ENCODE measurements around the gene GLDN.

Gene GLDN

DNA sequence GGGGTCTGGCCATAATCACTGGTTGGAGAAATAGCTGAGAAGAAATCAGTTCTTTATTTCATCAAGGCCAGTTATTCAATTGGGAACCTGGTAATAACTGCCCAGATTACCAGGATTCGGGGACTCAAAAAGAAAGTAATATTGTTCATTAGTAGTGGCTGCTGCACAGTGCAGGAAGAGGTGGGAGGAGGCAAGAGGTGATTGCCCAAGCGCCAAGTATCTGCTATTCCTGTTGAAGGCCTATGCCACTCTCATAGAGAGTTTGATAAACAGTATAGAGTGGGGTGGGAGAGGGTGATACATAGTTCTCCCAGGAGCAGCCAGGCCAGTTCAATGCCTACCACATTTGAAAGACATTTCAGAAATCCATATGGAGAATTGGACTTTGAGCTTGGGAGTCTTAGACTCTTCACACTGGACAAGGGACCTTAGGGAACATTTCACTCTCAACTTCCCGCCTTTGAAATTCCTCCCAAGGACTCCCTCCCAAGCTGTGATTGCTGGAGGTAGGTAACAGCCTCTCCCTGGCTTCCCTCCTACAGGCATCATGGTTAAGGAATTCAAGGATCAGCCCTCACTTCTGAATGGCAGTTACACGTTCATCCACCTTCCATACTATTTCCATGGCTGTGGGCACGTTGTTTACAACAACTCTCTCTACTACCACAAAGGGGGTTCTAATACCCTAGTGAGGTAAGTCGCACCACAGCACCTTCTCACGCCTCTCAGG lies 59.8 kb downstream of the GLDN start:
- no peak overlapping the region for H2AFZ ChIP-seq (ENCODE audit: low read length)
- no peak for DNase-seq

GRCh38 chr15:51401872-51402517 lies 60.5 kb downstream of the GLDN start:
- Histone ChIP-seq H3K9me3 (replicated peaks; ENCODE audit: insufficient read depth, low read length) (no peaks in the 10 kb centered on the region), H3K9me2 (replicated peaks; ENCODE audit: insufficient read depth, low read length) (no peaks in the 10 kb centered on the region), H3K36me3 (replicated peaks; ENCODE audit: insufficient read depth, low read length) (no peaks in the 10 kb centered on the region), H3F3A (ENCODE audit: insufficient read depth, low read length) (no peaks in the 10 kb centered on the region), H2AFZ (ENCODE audit: low read length) (no peak overlapping the region), H3K27me3 (replicated peaks; ENCODE audit: insufficient read depth, low read length) (no peaks in the 10 kb centered on the region), H3K27ac (ENCODE audit: low read length) (no peak overlapping the region), H3K4me3 (ENCODE audit: low read length) (no peak overlapping the region), H3K79me2 (ENCODE audit: low read length) (no peaks in the 10 kb centered on the region), H3K4me2 (ENCODE audit: low read depth, low read length) (no peak overlapping the region), H3K9ac (ENCODE audit: low read length) (no peak overlapping the region), H3K4me1 (ENCODE audit: low read length) (no peaks in the 10 kb centered on the region), H4K20me1 (ENCODE audit: insufficient read depth, low read length) (no peaks in the 10 kb centered on the region)
- DNase-seq = no peak
- TF ChIP-seq EZH2 (optimal IDR thresholded peaks at IDR 0.05; ENCODE audit: low read depth, low read length) = no peak
- TF ChIP-seq, protein P1, sequence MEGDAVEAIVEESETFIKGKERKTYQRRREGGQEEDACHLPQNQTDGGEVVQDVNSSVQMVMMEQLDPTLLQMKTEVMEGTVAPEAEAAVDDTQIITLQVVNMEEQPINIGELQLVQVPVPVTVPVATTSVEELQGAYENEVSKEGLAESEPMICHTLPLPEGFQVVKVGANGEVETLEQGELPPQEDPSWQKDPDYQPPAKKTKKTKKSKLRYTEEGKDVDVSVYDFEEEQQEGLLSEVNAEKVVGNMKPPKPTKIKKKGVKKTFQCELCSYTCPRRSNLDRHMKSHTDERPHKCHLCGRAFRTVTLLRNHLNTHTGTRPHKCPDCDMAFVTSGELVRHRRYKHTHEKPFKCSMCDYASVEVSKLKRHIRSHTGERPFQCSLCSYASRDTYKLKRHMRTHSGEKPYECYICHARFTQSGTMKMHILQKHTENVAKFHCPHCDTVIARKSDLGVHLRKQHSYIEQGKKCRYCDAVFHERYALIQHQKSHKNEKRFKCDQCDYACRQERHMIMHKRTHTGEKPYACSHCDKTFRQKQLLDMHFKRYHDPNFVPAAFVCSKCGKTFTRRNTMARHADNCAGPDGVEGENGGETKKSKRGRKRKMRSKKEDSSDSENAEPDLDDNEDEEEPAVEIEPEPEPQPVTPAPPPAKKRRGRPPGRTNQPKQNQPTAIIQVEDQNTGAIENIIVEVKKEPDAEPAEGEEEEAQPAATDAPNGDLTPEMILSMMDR (IDR thresholded peaks at IDR 0.05; ENCODE audit: low read length) = peak; percentile 66

More for the DNA sequence above, 59.8 kb downstream of the GLDN start:
- H3K27ac ChIP-seq (ENCODE audit: low read length) = no peak overlapping the region
- no peaks in the 10 kb centered on the region for H3K27me3 ChIP-seq (replicated peaks; ENCODE audit: insufficient read depth, low read length)
- H3K9ac ChIP-seq (ENCODE audit: low read length) = no peak overlapping the region
- H3K4me3 ChIP-seq (ENCODE audit: low read length) = no peak overlapping the region
- no peaks in the 10 kb centered on the region for H3F3A ChIP-seq (ENCODE audit: insufficient read depth, low read length)
- no peak for TF ChIP-seq EZH2phosphoT487 (IDR thresholded peaks at IDR 0.05; ENCODE audit: low read length)
- TF ChIP-seq, protein P1 (IDR thresholded peaks at IDR 0.05; ENCODE audit: low read length) = no peak
- no peaks in the 10 kb centered on the region for H3K79me2 ChIP-seq (ENCODE audit: low read length)
- H3K36me3 ChIP-seq (replicated peaks; ENCODE audit: insufficient read depth, low read length) = no peaks in the 10 kb centered on the region
- no peak overlapping the region for H3K4me2 ChIP-seq (ENCODE audit: low read depth, low read length)
- no peaks in the 10 kb centered on the region for H3K4me1 ChIP-seq (ENCODE audit: low read length)
- no peaks in the 10 kb centered on the region for H4K20me1 ChIP-seq (ENCODE audit: insufficient read depth, low read length)
- H3K9me2 ChIP-seq (replicated peaks; ENCODE audit: insufficient read depth, low read length) = no peaks in the 10 kb centered on the region
- H3K9me3 ChIP-seq (replicated peaks; ENCODE audit: insufficient read depth, low read length) = no peaks in the 10 kb centered on the region

DNA sequence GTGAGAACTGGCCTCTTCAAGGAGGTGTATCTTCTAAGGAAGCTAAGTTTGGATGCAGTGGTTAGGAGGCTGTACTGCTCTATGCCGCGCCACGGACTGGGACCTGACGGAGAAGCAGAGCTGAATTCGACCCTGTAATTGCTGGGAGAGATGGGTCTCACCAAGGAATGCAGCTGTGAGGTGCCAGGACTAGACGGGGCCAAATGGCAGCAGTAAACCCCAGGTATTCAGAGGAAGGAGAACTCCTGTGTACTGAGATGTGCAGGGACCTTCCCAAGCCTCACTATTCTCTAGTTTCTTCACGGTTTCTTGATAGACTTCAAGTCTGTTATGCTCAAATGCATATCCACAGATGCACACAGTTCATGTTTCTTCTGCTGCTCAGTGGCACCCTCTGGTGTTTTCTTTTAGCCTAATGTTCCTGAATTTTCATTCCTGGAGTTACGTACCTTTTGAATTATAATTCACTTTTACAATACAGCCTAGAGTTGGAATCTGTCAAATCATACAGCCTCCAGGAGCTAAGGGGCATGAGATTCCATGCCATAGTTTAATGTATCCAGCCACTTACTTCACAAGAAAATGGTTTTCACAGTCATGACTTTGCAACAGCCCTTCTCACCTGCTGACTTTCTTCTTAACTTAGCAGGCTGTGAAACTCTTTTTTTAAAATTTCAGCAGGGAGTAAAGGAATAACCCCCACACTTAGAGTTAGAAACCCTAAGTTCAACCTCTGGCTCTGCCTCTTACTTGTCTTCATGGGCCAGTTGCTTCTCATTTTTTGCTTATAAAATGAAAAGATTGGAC lies 61.8 kb downstream of the GLDN start:
- H2AFZ ChIP-seq (ENCODE audit: low read length) = no peak overlapping the region
- no peaks in the 10 kb centered on the region for H4K20me1 ChIP-seq (ENCODE audit: insufficient read depth, low read length)
- H3K27ac ChIP-seq (ENCODE audit: low read length) = no peak overlapping the region
- no peaks in the 10 kb centered on the region for H3K79me2 ChIP-seq (ENCODE audit: low read length)
- no peaks in the 10 kb centered on the region for H3F3A ChIP-seq (ENCODE audit: insufficient read depth, low read length)
- no peak overlapping the region for H3K4me3 ChIP-seq (ENCODE audit: low read length)
- no peaks in the 10 kb centered on the region for H3K36me3 ChIP-seq (replicated peaks; ENCODE audit: insufficient read depth, low read length)
- H3K27me3 ChIP-seq (replicated peaks; ENCODE audit: insufficient read depth, low read length) = no peaks in the 10 kb centered on the region
- H3K9ac ChIP-seq (ENCODE audit: low read length) = no peak overlapping the region
- H3K9me3 ChIP-seq (replicated peaks; ENCODE audit: insufficient read depth, low read length) = no peaks in the 10 kb centered on the region
- TF ChIP-seq EZH2 (optimal IDR thresholded peaks at IDR 0.05; ENCODE audit: low read depth, low read length) = no peak
- TF ChIP-seq, protein P1 (IDR thresholded peaks at IDR 0.05; ENCODE audit: low read length) = peak; percentile 52
- no peak for TF ChIP-seq EZH2phosphoT487 (IDR thresholded peaks at IDR 0.05; ENCODE audit: low read length)
- H3K4me2 ChIP-seq (ENCODE audit: low read depth, low read length) = no peak overlapping the region
- no peaks in the 10 kb centered on the region for H3K4me1 ChIP-seq (ENCODE audit: low read length)
- DNase-seq = peak; percentile 14
- H3K9me2 ChIP-seq (replicated peaks; ENCODE audit: insufficient read depth, low read length) = no peaks in the 10 kb centered on the region
